ENCODE measurements around the gene PIP4P1. TPM values are rescaled to one million over a fixed set of nuclear protein-coding genes. Genes with fewer than 3 reads are reported as not detected.
A peak's percentile ranks its signal among the peaks of the same experiment; 100 is the strongest.

Gene PIP4P1
- total and polyA plus RNA-seq, 12 donors: 15.5 to 31.9 (median 18.7) TPM

- no peaks in the 10 kb centered on the region for H3K36me3 ChIP-seq
- peaks cover 0 to 4% (median 0%) of the 10 kb centered on the region in 7 donors for H3K27me3 ChIP-seq
- H3K4me3 ChIP-seq: no peak overlapping the region
- no peak overlapping the region for H3K27ac ChIP-seq
- no peak for TF ChIP-seq CTCF (IDR thresholded peaks at IDR 0.05)
- H3K9me3 ChIP-seq: no peaks in the 10 kb centered on the region
- DNase-seq (no peak), ATAC-seq (no peak)
- WGBS, 2 donors: 67 to 68% methylated on average over 7 of the region's 7 CpGs
- peaks cover 0 to 32% (median 18%) of the 10 kb centered on the region in 9 donors for H3K4me1 ChIP-seq
- intact Hi-C loops (cut with DNase I): no loop called here
Measured at GRCh38 chr14:20485900-20486299, 24.7 kb upstream of the PIP4P1 start.

- intact Hi-C loops (cut with DNase I): no loop called here
- Histone ChIP-seq H3K4me1 (peaks cover under 1 to 20% (median 9%) of the 10 kb centered on the region in 9 donors), H3K27me3 (peaks cover 0 to 4% (median 0%) of the 10 kb centered on the region in 7 donors), H3K36me3 (peaks cover 0 to 12% (median 0%) of the 10 kb centered on the region in 9 donors), H3K4me3 (no peak overlapping the region), H3K9me3 (no peaks in the 10 kb centered on the region), H3K27ac (no peak overlapping the region)
- DNase-seq: no peak
- TF ChIP-seq CTCF (IDR thresholded peaks at IDR 0.05): no peak
- WGBS, 2 donors: 75 to 77% methylated on average over 5 of the region's 5 CpGs
- no peak for ATAC-seq
Measured at GRCh38 chr14:20482382-20482781, 21.1 kb upstream of the PIP4P1 start.

GRCh38 chr14:20478894-20479293, 17.7 kb upstream of the PIP4P1 start:
- peaks cover 5 to 27% (median 19%) of the 10 kb centered on the region in 9 donors for H3K4me1 ChIP-seq
- no peak for TF ChIP-seq CTCF (IDR thresholded peaks at IDR 0.05)
- H3K36me3 ChIP-seq: peaks cover 0 to 45% (median 10%) of the 10 kb centered on the region in 9 donors
- ATAC-seq (no peak), DNase-seq (no peak)
- WGBS, 2 donors: 96 to 98% methylated on average over 2 of the region's 2 CpGs
- no peak overlapping the region for H3K27ac ChIP-seq
- no peaks in the 10 kb centered on the region for H3K27me3 ChIP-seq
- H3K4me3 ChIP-seq: no peak overlapping the region
- H3K9me3 ChIP-seq: no peaks in the 10 kb centered on the region
- intact Hi-C loops (cut with DNase I): no loop called here

GRCh38 chr14:20477211-20477876, 16.1 kb upstream of the PIP4P1 start:
- DNase-seq: peak; percentile 23 to 41
- peak; percentile 55 to 89 (median 80) for ATAC-seq
- Histone ChIP-seq H3K36me3 (peaks cover 0 to 61% (median 10%) of the 10 kb centered on the region in 9 donors), H3K27ac (peak overlapping the region in 8 of 10 donors; percentile 17 to 86 (median 62)), H3K9me3 (no peaks in the 10 kb centered on the region), H3K27me3 (no peaks in the 10 kb centered on the region), H3K4me1 (peaks cover 5 to 36% (median 22%) of the 10 kb centered on the region in 9 donors), H3K4me3 (peak overlapping the region in 1 of 10 donors; percentile 7)
- 0 to 26% methylated on average over 1 of the region's 1 CpG for WGBS, 2 donors
- TF ChIP-seq CTCF (IDR thresholded peaks at IDR 0.05): no peak
- intact Hi-C loops (cut with DNase I): no loop called here

All from heart right ventricle (tissue), 16 donors.